ENCODE results near the gene KMT2A.

GRCh38 chr11:118511601-118512000 lies 75.3 kb downstream of the KMT2A start:
- no peak for TF ChIP-seq EP300 (IDR thresholded peaks at IDR 0.05)
- TF ChIP-seq CTCF (IDR thresholded peaks at IDR 0.05) = no peak

All from suprapubic skin (tissue), 3 donors.